Natural killer cell (primary cell): ENCODE data around the gene SCGB1D2. TPM values are rescaled to one million over a fixed set of nuclear protein-coding genes. Genes with fewer than 3 reads are reported as not detected.

ENCODE experiments used
- ATAC-seq, 3 donors: fragments of 150-1000 bp in 2 of 3; fragments of 200-7000 bp in 1 of 3; cut with Tn5 transposase; 1 replicate in 1 of 3; 2 replicates in 2 of 3; pipeline ENCODE4 v1.10.0; 2021; ENCODE audit warnings: mild to moderate bottlenecking in 2 of 3, moderate library complexity in 2 of 3
- DNase-seq, 2 donors: peaks; one replicate each; pipeline versions ENCODE4 v3.0.0 to v3.0.0-alpha.2; 2013 to 2021; ENCODE audit warnings: mixed read lengths in 1 of 2
- H3K27ac ChIP-seq: one replicate; pipeline ENCODE4 v1.5.1; 2013; ENCODE audit warnings: mild to moderate bottlenecking, low read length
- H3K27me3 ChIP-seq: one replicate; pipeline ENCODE4 v1.6.1; 2013; ENCODE audit warnings: low read length; ENCODE audit not compliant: control insufficient read depth, insufficient read depth
- H3K36me3 ChIP-seq: one replicate; pipeline ENCODE4 v1.6.1; 2013; ENCODE audit warnings: low read length; ENCODE audit not compliant: control insufficient read depth, insufficient read depth
- H3K4me1 ChIP-seq: one replicate; pipeline ENCODE4 v1.6.1; 2013; ENCODE audit warnings: low read length; ENCODE audit not compliant: control insufficient read depth, insufficient read depth
- H3K4me3 ChIP-seq: one replicate; pipeline ENCODE4 v1.5.1; 2013; ENCODE audit warnings: low read length
- H3K9me3 ChIP-seq: one replicate; pipeline ENCODE4 v1.6.1; 2013; ENCODE audit warnings: low read length; ENCODE audit not compliant: control insufficient read depth, insufficient read depth
- H3K27ac Mint-ChIP-seq, 2 donors: one replicate each; pipeline ENCODE4 v1.8.0; 2022; ENCODE audit warnings: mild to moderate bottlenecking in 2 of 2, mixed read lengths in 2 of 2, moderate library complexity in 1 of 2
- H3K27me3 Mint-ChIP-seq, 2 donors: one replicate each; pipeline ENCODE4 v1.8.0; 2022; ENCODE audit warnings: low read depth in 2 of 2, mixed read lengths in 2 of 2
- H3K36me3 Mint-ChIP-seq: one replicate; pipeline ENCODE4 v1.8.0; 2022; ENCODE audit warnings: mixed read lengths
- H3K4me1 Mint-ChIP-seq, 2 donors: one replicate each; pipeline ENCODE4 v1.8.0; 2022; ENCODE audit warnings: mixed read lengths in 2 of 2
- H3K4me3 Mint-ChIP-seq: one replicate; pipeline ENCODE4 v1.8.0; 2022; ENCODE audit warnings: mild to moderate bottlenecking, moderate library complexity, mixed read lengths
- H3K9me3 Mint-ChIP-seq, 2 donors: one replicate each; pipeline ENCODE4 v1.8.0; 2022; ENCODE audit warnings: mixed read lengths in 2 of 2
- WGBS: methylation state at CpG from one replicate; pipeline ENCODE4 v1.1.7; 2013; ENCODE audit warnings: missing lambda C conversion rate; ENCODE audit not compliant: insufficient coverage; 5-methylcytosine and 5-hydroxymethylcytosine counted together
- intact Hi-C: fragments of 100-400 bp; cut with micrococcal nuclease; formaldehyde crosslinking; loops from one replicate; pipeline ENCODE4 v1.14.2; 2022
- total RNA-seq, 4 donors: library from RNA; stranded (reverse); fragments of 120-200 nt in 1 of 4; gene quantifications; one replicate each; pipeline versions ENCODE4 v1.2.3 to v1.2.4, GENCODE V29; 2013 to 2022
- TF ChIP-seq, protein P1 (sequence below): fragments of 200-600 bp; IDR thresholded peaks from one replicate; pipeline ENCODE4 v1.8.0; 2022; ENCODE audit warnings: antibody characterized with exemption

The SCGB1D2 gene
- total RNA-seq, 3 donors from 2014 or later (not counting 1 experiment from before 2014, with no cell fraction given), result not detected

DNA sequence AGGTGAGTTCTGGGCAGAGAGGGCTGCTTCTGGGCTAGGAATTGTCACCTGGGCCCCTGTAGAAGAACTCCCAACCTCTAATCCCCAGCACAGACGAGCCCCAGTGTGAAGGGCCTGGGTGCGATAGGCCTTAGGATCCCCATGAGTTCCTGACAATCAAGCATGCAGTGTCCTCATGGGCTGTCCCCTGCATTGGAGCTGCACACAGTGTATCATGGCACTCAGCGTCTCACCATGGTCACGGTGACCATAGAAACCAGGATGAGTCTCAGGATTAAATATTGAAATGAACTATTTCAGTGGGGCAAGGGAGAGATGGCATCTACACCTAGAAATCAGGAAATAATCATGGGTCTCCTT is 33.3 kb upstream of the SCGB1D2 start:
- TF ChIP-seq, protein P1, sequence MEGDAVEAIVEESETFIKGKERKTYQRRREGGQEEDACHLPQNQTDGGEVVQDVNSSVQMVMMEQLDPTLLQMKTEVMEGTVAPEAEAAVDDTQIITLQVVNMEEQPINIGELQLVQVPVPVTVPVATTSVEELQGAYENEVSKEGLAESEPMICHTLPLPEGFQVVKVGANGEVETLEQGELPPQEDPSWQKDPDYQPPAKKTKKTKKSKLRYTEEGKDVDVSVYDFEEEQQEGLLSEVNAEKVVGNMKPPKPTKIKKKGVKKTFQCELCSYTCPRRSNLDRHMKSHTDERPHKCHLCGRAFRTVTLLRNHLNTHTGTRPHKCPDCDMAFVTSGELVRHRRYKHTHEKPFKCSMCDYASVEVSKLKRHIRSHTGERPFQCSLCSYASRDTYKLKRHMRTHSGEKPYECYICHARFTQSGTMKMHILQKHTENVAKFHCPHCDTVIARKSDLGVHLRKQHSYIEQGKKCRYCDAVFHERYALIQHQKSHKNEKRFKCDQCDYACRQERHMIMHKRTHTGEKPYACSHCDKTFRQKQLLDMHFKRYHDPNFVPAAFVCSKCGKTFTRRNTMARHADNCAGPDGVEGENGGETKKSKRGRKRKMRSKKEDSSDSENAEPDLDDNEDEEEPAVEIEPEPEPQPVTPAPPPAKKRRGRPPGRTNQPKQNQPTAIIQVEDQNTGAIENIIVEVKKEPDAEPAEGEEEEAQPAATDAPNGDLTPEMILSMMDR, result no peak
- no peaks in the 10 kb centered on the region for H3K27me3 ChIP-seq
- Mint-ChIP-seq H3K9me3 (no peaks in the 10 kb centered on the region), H3K27ac (no peak overlapping the region), H3K4me3 (no peak overlapping the region), H3K36me3 (no peaks in the 10 kb centered on the region), H3K4me1 (no peaks in the 10 kb centered on the region), H3K27me3 (peaks cover 0 to 9% of the 10 kb centered on the region in 2 donors)
- H3K4me1 ChIP-seq, result no peaks in the 10 kb centered on the region
- DNase-seq (no peak), ATAC-seq (no peak)
- no peaks in the 10 kb centered on the region for H3K36me3 ChIP-seq
- H3K27ac ChIP-seq, result no peak overlapping the region
- H3K9me3 ChIP-seq, result no peaks in the 10 kb centered on the region
- 76% methylated on average over 4 of the region's 4 CpGs for WGBS
- intact Hi-C loops, result no loop called here
- H3K4me3 ChIP-seq, result no peak overlapping the region

DNA sequence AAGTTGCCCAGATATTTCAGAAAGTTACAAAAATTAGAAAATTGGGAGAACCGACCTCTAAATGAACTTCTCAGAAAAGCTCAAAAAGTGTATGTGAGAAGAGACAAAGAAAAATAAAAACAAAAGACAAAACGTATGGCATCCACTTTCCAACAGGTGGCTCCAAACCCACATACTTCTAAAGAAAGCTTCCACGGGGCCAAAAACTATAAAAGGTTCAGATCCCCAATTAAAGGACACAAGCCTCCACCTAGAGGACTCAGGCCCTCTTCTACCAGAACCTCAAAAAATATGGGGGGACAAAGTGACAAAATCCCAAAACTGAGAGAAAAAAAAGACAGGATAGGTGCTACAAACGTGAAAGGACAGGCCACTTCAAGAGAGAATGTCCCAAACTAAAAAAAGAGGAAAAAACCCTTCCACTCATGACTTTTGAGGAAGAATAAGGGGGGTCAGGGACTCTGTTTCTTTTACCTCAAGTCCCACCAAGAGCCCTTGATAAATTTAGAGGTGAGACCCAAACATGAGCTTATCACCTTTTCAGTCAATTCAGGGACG is 24.8 kb upstream of the SCGB1D2 start:
- Mint-ChIP-seq H3K9me3 (peaks cover 0 to 3% of the 10 kb centered on the region in 2 donors), H3K36me3 (no peaks in the 10 kb centered on the region), H3K27ac (no peak overlapping the region), H3K27me3 (peaks cover 8 to 51% of the 10 kb centered on the region in 2 donors), H3K4me1 (no peaks in the 10 kb centered on the region), H3K4me3 (no peak overlapping the region)
- H3K27me3 ChIP-seq, result no peaks in the 10 kb centered on the region
- no peaks in the 10 kb centered on the region for H3K36me3 ChIP-seq
- no peak overlapping the region for H3K27ac ChIP-seq
- 57% methylated on average over 4 of the region's 5 CpGs for WGBS
- H3K4me1 ChIP-seq, result no peaks in the 10 kb centered on the region
- ATAC-seq, result no peak
- TF ChIP-seq, protein P1, result no peak
- no peak overlapping the region for H3K4me3 ChIP-seq
- H3K9me3 ChIP-seq, result peaks cover 3% of the 10 kb centered on the region
- intact Hi-C loops, result no loop called here
- DNase-seq, result peak in 1 of 2 donors; percentile 15

DNA sequence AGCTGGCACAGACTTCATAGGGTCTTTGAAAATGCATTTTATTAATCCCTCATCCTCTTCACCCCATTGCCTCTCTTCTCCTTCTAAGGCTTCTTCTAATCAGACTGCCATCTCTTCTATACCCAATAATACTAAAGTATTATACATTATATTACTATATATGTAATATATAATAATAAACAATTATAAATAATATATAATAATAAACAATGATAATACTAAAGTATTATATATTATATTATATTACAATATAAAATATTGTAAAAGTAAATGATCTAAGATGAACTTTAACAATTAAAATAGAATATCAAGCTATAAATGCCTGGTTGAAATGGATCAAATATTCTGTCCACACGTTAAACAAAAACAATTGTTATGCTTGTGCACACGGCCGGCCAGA is 20.5 kb upstream of the SCGB1D2 start:
- no peaks in the 10 kb centered on the region for H3K36me3 ChIP-seq
- no peak for DNase-seq
- 90% methylated on average over 3 of the region's 3 CpGs for WGBS
- peaks cover 7 to 51% of the 10 kb centered on the region in 2 donors for H3K27me3 Mint-ChIP-seq
- H3K4me1 ChIP-seq, result no peaks in the 10 kb centered on the region
- H3K4me3 ChIP-seq, result no peak overlapping the region
- peaks cover 25% of the 10 kb centered on the region for H3K36me3 Mint-ChIP-seq
- H3K9me3 Mint-ChIP-seq, result peaks cover 12 to 19% of the 10 kb centered on the region in 2 donors
- H3K4me1 Mint-ChIP-seq, result no peaks in the 10 kb centered on the region
- H3K27ac Mint-ChIP-seq, result no peak overlapping the region
- H3K9me3 ChIP-seq, result peaks cover 13% of the 10 kb centered on the region
- H3K27me3 ChIP-seq, result no peaks in the 10 kb centered on the region
- no peak for ATAC-seq
- intact Hi-C loops, result no loop called here
- no peak overlapping the region for H3K4me3 Mint-ChIP-seq
- TF ChIP-seq, protein P1, result no peak
- no peak overlapping the region for H3K27ac ChIP-seq

DNA sequence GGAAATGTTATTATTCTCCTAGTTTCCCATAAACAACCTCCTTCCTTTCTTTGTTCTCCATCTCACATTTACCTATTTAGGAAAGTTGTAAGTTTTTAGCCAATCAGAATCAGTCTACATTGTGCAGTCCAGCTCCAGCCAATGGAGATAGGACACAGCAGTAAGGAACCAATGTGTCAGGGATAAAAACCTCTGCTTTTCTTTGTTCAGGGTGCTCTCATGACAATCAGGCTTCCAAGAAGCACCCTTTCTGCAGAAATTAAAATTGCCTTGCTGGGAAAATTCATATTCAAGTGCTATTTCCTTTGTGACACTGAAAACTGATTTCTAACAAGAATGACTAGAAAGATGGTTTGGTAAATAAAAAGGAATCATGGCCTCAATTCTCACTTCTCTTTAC is 18.9 kb upstream of the SCGB1D2 start:
- Mint-ChIP-seq H3K4me1 (no peaks in the 10 kb centered on the region), H3K27ac (no peak overlapping the region), H3K4me3 (no peak overlapping the region), H3K36me3 (peaks cover 25% of the 10 kb centered on the region), H3K27me3 (peaks cover 7 to 37% of the 10 kb centered on the region in 2 donors), H3K9me3 (peaks cover 12 to 19% of the 10 kb centered on the region in 2 donors)
- Histone ChIP-seq H3K4me3 (no peak overlapping the region), H3K4me1 (no peaks in the 10 kb centered on the region), H3K36me3 (no peaks in the 10 kb centered on the region), H3K27ac (no peak overlapping the region), H3K27me3 (no peaks in the 10 kb centered on the region), H3K9me3 (peaks cover 13% of the 10 kb centered on the region)
- DNase-seq (no peak), ATAC-seq (no peak)
- TF ChIP-seq, protein P1, result no peak
- intact Hi-C loops, result no loop called here
